ENCODE measurements around the gene SLC25A22. TPM values are rescaled to one million over a fixed set of nuclear protein-coding genes. Genes with fewer than 3 reads are reported as not detected.

SLC25A22 gene
- total and polyA plus RNA-seq, 2 donors (not counting 1 experiment from before 2014, with no cell fraction given) = 25.7 to 45.7 TPM

DNA sequence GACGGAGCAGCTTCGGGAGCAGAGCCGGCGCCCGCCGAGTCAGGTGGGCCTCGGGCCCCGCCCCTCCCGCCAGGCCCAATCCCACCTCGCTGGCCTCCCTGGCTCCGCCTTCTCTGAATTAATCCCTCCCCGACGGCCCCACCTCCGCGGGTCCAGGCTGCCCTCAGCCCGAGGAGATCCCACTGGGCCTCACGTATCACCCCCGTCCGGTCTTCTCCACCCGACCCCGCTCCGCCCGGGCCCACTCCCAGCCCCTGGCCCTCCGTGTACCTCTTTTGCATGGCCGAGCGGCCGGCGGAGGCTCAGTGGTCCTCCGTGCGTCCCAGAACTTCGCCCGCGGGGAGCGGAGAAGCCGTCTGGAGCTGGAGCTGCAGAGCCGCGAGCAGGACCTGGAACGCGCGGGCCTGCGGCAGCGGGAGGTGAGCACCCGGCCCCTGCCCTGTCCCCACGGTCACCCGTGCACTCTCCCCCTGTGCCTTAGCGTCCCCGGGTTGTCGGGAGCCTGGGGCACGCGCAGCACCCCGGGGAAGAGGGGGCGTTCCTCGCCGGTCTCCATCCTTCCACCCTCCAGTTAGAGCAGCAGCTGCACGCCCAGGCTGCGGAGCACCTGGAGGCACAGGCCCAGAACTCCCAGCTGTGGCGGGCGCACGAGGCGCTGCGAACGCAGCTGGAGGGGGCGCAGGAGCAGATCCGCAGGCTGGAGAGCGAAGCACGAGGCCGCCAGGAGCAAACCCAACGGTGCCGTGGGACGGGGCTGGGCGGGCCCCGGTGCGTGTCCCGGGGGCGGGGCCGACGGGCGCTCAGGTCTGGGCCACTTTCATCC is 32.4 kb upstream of the SLC25A22 start:
- Histone ChIP-seq H3K4me2 (replicated peaks; ENCODE audit: low read depth, low read length, poor library complexity, severe bottlenecking) (peak overlapping the region; percentile 99), H3K27me3 (replicated peaks in 1 of 4; ENCODE audit: control extremely low read depth in 1 of 4, control insufficient read depth in 3 of 4, insufficient read depth in 4 of 4, low read length in 3 of 4) (peaks cover 0 to 65% (median 20%) of the 10 kb centered on the region in 4 experiments), H3K79me2 (ENCODE audit: control insufficient read depth, insufficient read depth, low read length) (no peaks in the 10 kb centered on the region), H3K4me1 (ENCODE audit: control insufficient read depth in 2 of 2, insufficient read depth in 2 of 2, low read length in 2 of 2) (peaks cover 69 to 76% of the 10 kb centered on the region in 2 donors), H3K36me3 (replicated peaks in 1 of 2; ENCODE audit: control extremely low read depth in 1 of 2, control insufficient read depth in 1 of 2, extremely low read depth in 1 of 2, insufficient read depth in 2 of 2, low read length in 1 of 2) (no peaks in the 10 kb centered on the region), H4K20me1 (ENCODE audit: control insufficient read depth, insufficient read depth, low read length, poor library complexity, severe bottlenecking) (peaks cover 54% of the 10 kb centered on the region), H3K9me3 (ENCODE audit: control extremely low read depth in 1 of 3, control insufficient read depth in 2 of 3, insufficient read depth in 1 of 3, low read length in 2 of 3) (peaks cover 0 to 15% (median 0%) of the 10 kb centered on the region in 3 donors), H2AFZ (ENCODE audit: insufficient read depth, low read depth, low read length, poor library complexity, severe bottlenecking) (peak overlapping the region; percentile 78), H3K4me3 (ENCODE audit: control extremely low read depth in 1 of 5, extremely low read depth in 1 of 5, insufficient read depth in 1 of 5, low read depth in 2 of 5, low read length in 4 of 5) (peak overlapping the region in 4 of 5 experiments; percentile 36 to 55 (median 48)), H3K9ac (ENCODE audit: low read length) (peak overlapping the region; percentile 68), H3K27ac (ENCODE audit: low read length in 2 of 2) (no peak overlapping the region)
- Mint-ChIP-seq H3K4me3 (peak overlapping the region; percentile 88), H3K4me1 (peaks cover 53% of the 10 kb centered on the region), H3K9me3 (ENCODE audit: insufficient read depth) (no peaks in the 10 kb centered on the region), H3K27ac (no peak overlapping the region), H3K27me3 (peaks cover 7% of the 10 kb centered on the region)
- intact Hi-C loops (cut with micrococcal nuclease) = loop anchor here (1.0 kb wide), 1 partner anchor 10 kb away; no protein-coding TSS in a partner anchor
- ChIA-PET CTCF (interaction anchor here (0.7 to 1.4 kb wide), 3 partner anchors 18 to 21 kb away, joined by 3 read pairs; partner anchors contain the start of gene RPLP2), POLR2A (interaction anchor here (0.7 to 6.4 kb wide), 5 partner anchors 11 to 35 kb away, joined by 3 to 57 read pairs (median 11); partner anchors contain the start of genes PNPLA2, POLR2L and TSPAN4)
- 1% methylated on average over 66 of the region's 78 CpGs for WGBS (ENCODE audit: insufficient coverage)
- peak; percentile 79 for DNase-seq
- ATAC-seq (ENCODE audit: low read depth) = peak; percentile 65
- no peak for TF ChIP-seq EZH2 (IDR thresholded peaks at IDR 0.05; ENCODE audit: borderline replicate concordance, insufficient read depth, low read depth, low read length, poor library complexity, severe bottlenecking)
- TF ChIP-seq, protein P1, sequence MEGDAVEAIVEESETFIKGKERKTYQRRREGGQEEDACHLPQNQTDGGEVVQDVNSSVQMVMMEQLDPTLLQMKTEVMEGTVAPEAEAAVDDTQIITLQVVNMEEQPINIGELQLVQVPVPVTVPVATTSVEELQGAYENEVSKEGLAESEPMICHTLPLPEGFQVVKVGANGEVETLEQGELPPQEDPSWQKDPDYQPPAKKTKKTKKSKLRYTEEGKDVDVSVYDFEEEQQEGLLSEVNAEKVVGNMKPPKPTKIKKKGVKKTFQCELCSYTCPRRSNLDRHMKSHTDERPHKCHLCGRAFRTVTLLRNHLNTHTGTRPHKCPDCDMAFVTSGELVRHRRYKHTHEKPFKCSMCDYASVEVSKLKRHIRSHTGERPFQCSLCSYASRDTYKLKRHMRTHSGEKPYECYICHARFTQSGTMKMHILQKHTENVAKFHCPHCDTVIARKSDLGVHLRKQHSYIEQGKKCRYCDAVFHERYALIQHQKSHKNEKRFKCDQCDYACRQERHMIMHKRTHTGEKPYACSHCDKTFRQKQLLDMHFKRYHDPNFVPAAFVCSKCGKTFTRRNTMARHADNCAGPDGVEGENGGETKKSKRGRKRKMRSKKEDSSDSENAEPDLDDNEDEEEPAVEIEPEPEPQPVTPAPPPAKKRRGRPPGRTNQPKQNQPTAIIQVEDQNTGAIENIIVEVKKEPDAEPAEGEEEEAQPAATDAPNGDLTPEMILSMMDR (IDR thresholded peaks at IDR 0.05) = no peak
